Measurements from ENCODE around the gene MPRIP. TPM values are rescaled to one million over a fixed set of nuclear protein-coding genes. Genes with fewer than 3 reads are reported as not detected.
A peak's percentile ranks its signal among the peaks of the same experiment; 100 is the strongest.

MPRIP gene
- total RNA-seq, 2 experiments from 2014 or later: 206 to 209 TPM

DNA sequence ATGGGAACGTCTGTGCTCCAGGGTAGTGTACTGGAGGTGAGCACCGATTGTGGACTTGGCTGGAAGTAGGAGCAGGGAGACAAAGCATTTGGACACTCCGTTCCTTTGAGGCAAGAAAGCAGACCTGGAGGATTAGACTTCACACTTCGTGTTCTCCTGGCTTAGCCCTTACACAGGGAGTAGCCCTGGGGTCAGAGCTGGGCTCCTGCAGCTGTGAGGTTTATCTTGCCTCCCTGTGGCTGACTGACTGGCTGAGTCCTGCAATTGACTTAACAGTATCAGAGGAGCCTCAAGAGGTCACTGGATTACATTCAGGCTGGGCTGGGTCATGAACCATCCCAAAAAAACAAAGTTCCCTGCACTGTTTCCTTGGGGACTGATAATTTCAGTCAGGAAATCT is 37.1 kb downstream of the MPRIP start:
- CTCF ChIA-PET: no interaction called here
- H3K27me3 Mint-ChIP-seq: no peaks in the 10 kb centered on the region
- peaks cover 5% of the 10 kb centered on the region for H3K36me3 Mint-ChIP-seq
- no peak for ATAC-seq
- H3K4me3 Mint-ChIP-seq: no peak overlapping the region
- H3K9me3 Mint-ChIP-seq (ENCODE audit: low read depth): no peaks in the 10 kb centered on the region
- DNase-seq: no peak
- H3K27ac Mint-ChIP-seq: no peak overlapping the region
- H3K4me1 Mint-ChIP-seq: peaks cover 10% of the 10 kb centered on the region

DNA sequence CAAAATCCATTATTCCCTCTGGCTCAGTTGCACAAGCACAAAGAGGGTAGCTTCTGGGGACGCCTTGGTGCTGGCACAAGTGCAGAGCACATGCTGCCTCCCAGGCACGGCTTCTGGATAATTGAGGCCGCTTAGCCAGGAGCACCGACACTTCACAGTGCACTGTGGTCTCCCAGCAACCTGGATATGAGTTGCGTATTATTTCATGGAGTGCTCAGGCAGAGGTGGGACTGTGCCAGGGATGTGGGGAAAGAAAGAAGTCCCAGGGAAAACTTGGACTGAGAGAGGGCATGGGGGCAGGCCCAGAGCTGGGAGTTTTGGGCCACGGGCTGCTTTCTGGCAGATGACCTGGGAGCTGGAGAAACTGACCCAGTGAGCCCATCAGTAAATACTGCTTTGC is 37.5 kb downstream of the MPRIP start:
- no peaks in the 10 kb centered on the region for H3K27me3 Mint-ChIP-seq
- CTCF ChIA-PET: no interaction called here

DNA sequence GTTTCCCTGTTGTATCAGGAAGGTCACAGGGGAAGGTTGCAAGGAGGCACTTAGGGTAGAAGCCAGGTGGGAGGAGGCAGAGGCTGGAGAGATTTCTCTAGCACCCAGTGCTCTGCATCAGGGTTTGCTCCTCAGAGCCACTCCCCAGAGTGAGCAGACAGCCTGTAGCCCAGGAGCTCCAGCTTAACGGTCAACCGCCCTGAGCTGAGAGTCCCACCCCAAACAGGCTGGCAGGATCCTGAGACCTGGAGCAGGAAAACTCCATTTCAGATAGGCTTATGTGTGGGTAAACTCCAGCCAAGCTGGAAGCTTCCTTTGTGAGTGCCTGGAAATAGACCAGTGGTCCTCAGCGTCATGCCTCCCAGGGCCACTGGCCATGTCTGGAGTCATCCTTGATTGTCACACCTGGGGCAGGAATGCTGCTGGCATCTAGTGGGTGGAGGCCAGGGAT is 37.9 kb downstream of the MPRIP start:
- H3K4me3 Mint-ChIP-seq: no peak overlapping the region
- ATAC-seq (no peak), DNase-seq (no peak)
- H3K27ac Mint-ChIP-seq: no peak overlapping the region
- H3K27me3 Mint-ChIP-seq: no peaks in the 10 kb centered on the region
- CTCF ChIA-PET: no interaction called here
- no peaks in the 10 kb centered on the region for H3K9me3 Mint-ChIP-seq (ENCODE audit: low read depth)
- H3K36me3 Mint-ChIP-seq: peaks cover 5% of the 10 kb centered on the region
- peaks cover 6% of the 10 kb centered on the region for H3K4me1 Mint-ChIP-seq

More for the DNA sequence above, 37.5 kb downstream of the MPRIP start:
- DNase-seq (no peak), ATAC-seq (no peak)
- Mint-ChIP-seq H3K9me3 (ENCODE audit: low read depth) (no peaks in the 10 kb centered on the region), H3K27ac (no peak overlapping the region), H3K4me1 (peaks cover 6% of the 10 kb centered on the region), H3K4me3 (no peak overlapping the region), H3K36me3 (peaks cover 5% of the 10 kb centered on the region)

DNA sequence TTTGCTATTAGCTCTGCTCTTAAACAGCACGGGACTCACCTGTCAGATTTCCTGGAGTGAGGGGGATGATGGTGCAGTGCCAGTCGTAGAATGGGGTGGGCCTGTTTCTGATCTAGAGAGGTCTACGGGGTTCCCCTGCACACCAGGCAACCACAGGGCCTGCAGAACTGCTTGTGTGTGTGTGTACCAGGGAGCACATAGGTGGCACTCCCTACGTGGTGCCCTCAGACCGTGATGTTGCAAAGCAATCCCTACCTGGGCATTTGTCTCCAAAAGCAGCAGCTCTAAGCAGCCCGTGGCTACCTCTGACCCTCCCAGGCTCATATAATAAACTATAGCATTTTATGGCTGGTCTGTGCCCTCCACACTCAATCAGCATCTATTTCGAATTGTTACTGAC is 38.5 kb downstream of the MPRIP start:
- Mint-ChIP-seq H3K27ac (no peak overlapping the region), H3K36me3 (peaks cover 5% of the 10 kb centered on the region), H3K27me3 (no peaks in the 10 kb centered on the region), H3K9me3 (ENCODE audit: low read depth) (no peaks in the 10 kb centered on the region), H3K4me1 (no peaks in the 10 kb centered on the region), H3K4me3 (no peak overlapping the region)
- ATAC-seq (no peak), DNase-seq (no peak)
- CTCF ChIA-PET: no interaction called here

DNA sequence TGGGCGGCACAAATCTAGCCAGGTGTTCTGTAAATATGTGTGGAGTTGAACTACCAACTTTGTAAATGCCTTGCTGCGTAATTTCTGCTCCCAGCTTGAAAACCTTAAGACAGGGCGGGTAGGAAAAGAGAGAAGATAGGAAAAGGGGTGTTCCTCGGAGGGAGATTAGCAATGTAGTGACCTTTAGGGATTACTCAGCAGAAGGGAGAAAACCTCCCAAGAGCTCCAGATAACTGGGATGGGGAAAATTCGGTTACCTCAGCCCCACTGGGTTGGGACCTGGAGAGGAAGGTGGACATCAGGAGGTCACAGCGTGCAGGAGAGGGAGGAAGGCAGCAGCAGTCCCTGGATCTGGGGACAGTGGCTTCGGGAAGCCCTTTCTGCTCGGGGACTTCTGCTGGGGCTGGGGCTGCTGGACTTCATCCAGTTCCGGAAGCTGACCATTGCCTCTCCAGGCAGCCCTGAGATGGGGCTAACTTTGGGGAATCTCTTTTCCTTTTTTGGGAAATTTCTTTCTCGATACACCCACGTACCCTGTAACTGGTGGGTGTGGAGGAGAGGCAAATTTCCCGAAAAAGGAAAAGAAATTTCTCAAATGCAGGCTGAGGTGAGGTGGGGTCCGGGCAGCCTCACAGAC is 39.2 kb downstream of the MPRIP start:
- Mint-ChIP-seq H3K9me3 (ENCODE audit: low read depth) (no peaks in the 10 kb centered on the region), H3K36me3 (peaks cover 5% of the 10 kb centered on the region), H3K4me3 (no peak overlapping the region), H3K4me1 (no peaks in the 10 kb centered on the region), H3K27ac (no peak overlapping the region), H3K27me3 (no peaks in the 10 kb centered on the region)
- DNase-seq (no peak), ATAC-seq (no peak)
- CTCF ChIA-PET: no interaction called here

DNA sequence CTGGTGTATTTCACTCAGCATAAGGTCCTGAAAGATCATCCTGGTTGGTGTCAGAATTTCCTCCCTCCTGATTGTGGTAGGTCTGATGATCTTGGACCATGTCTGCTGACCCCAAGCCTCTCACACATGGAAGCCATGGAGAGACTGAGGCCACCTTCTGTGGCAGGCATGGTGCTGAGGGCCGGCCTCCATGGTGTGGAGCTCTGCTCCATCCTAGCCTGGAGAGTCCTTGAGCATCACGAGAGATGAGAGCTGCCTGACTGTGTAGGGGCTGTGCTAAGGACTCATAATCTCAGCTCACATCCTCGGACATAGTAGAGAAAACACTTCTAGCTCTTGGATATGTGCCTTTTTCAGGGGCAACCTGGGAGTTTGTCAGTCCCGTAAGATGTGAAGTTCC is 40.6 kb downstream of the MPRIP start:
- CTCF ChIA-PET: no interaction called here

DNA sequence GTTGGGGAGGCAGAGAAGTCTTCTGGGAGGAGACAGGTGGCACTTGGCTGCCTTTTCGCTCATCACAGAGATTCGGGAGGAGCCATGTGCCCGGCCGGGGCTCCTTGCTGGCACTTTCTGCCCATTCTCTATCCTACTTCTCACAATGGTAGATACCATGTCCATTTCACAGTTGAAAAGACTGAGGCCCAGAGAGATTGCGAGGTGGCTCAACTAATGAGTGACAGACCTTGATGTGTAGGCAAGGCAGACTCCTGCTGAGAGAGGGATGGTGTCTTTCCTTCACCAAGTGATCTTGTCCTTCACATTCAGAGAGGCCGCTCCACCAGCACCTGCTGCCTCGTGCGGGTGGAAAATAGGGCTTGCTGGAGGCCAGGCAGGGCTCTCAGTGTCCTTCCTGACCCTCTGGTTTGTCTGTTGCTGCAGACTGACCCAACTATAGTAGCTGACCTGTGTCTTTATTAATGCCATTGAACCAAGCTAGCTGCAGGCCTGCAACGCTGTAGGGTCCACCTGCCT is 42.1 kb downstream of the MPRIP start:
- DNase-seq: no peak
- no peaks in the 10 kb centered on the region for H3K27me3 Mint-ChIP-seq
- H3K9me3 Mint-ChIP-seq (ENCODE audit: low read depth): no peaks in the 10 kb centered on the region
- H3K36me3 Mint-ChIP-seq: peaks cover 5% of the 10 kb centered on the region
- peak overlapping the region; percentile 16 for H3K27ac Mint-ChIP-seq
- CTCF ChIA-PET: no interaction called here
- no peak for ATAC-seq
- H3K4me1 Mint-ChIP-seq: peaks cover 20% of the 10 kb centered on the region
- no peak overlapping the region for H3K4me3 Mint-ChIP-seq

More for the DNA sequence above, 40.6 kb downstream of the MPRIP start:
- no peak overlapping the region for H3K4me3 Mint-ChIP-seq
- H3K27me3 Mint-ChIP-seq: no peaks in the 10 kb centered on the region
- H3K9me3 Mint-ChIP-seq (ENCODE audit: low read depth): no peaks in the 10 kb centered on the region
- no peak for DNase-seq
- no peak for ATAC-seq
- H3K4me1 Mint-ChIP-seq: peaks cover 5% of the 10 kb centered on the region
- H3K27ac Mint-ChIP-seq: no peak overlapping the region
- H3K36me3 Mint-ChIP-seq: peaks cover 5% of the 10 kb centered on the region

DNA sequence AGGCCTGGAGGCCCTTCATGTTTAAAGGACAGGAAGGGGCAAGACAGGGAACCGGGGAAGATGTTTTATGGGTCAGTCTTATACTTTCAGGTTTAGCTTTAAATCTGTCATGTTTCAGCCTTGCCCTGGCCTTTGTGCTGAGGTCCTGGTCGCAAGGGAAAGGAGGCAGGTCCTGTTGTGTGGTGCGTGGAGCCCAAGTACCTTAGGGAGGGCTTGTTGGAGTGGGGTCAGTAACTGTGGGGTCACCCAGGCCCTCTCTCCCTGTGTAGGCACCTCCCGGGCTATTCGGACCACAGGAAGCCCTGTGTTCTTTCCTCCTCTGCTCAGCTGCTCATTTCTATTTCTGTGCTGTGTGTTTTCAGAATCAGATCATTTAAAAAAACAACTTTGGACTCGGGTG is 42.7 kb downstream of the MPRIP start:
- H3K9me3 Mint-ChIP-seq (ENCODE audit: low read depth): no peaks in the 10 kb centered on the region
- CTCF ChIA-PET: no interaction called here
- no peak for DNase-seq

DNA sequence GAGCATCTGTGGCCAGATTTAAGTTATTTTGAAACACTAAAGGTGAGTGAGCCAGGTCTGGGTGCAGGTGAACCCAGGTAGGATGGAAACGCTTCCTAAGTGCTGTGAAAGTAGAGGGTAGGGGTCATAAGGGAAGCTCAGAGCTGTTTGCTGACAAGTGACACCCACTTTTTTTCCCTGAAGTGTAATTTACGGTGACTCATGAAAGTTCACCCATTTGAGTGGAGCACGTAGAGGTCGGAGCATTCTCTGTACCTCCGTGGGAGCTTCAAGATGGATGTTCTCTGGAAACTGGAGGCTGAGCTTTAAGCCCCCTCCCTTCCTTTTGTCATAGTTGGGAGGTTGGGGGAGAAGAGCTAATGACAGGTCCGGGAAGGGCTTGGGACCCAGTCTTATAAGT is 44.3 kb downstream of the MPRIP start:
- no peak overlapping the region for H3K27ac Mint-ChIP-seq
- CTCF ChIA-PET: interaction anchor here (1.1 kb wide), 1 partner anchor 10 kb away, joined by 4 read pairs; no protein-coding TSS in a partner anchor
- no peaks in the 10 kb centered on the region for H3K9me3 Mint-ChIP-seq (ENCODE audit: low read depth)
- ATAC-seq (no peak), DNase-seq (no peak)
- H3K27me3 Mint-ChIP-seq: no peaks in the 10 kb centered on the region
- H3K36me3 Mint-ChIP-seq: peaks cover 5% of the 10 kb centered on the region
- H3K4me1 Mint-ChIP-seq: peaks cover 28% of the 10 kb centered on the region
- H3K4me3 Mint-ChIP-seq: no peak overlapping the region

More for the DNA sequence above, 42.7 kb downstream of the MPRIP start:
- Mint-ChIP-seq H3K27ac (no peak overlapping the region), H3K4me1 (peaks cover 24% of the 10 kb centered on the region), H3K4me3 (no peak overlapping the region), H3K27me3 (no peaks in the 10 kb centered on the region), H3K36me3 (peaks cover 5% of the 10 kb centered on the region)
- no peak for ATAC-seq

DNA sequence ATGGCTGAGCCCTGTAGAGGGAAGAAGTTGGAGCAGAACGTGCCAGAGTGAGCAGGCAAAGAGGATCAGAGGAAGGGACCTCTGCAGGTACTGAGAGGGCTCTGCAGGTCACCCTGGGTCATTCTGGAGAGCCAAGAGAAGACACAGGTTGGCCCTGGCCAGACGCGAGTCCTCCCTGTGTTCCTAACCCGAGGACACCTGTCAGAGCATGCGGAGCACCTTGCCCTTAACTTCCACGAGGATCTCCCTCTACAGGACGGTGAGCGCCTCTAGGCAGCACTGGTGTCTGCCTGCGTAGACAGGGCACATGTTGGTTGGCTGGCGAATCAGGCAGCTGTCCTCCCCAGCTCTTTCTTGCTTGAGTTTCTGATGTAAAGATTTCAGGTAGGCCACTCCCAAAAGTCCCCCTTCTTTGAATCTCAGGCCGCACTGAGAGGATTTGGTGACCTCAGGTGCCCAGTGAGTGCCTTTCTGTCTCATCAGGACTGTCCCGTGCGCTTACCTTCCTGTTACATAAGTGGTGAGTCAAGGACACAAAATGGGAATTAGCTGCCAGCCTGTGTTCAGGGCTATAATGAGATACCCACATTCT is 45.3 kb downstream of the MPRIP start:
- no peaks in the 10 kb centered on the region for H3K27me3 Mint-ChIP-seq
- H3K4me1 Mint-ChIP-seq: peaks cover 28% of the 10 kb centered on the region
- CTCF ChIA-PET: interaction anchor here (1.1 kb wide), 2 partner anchors 11 to 225 kb away, joined by 3 to 4 read pairs; no protein-coding TSS in a partner anchor
- no peak overlapping the region for H3K27ac Mint-ChIP-seq
- DNase-seq (no peak), ATAC-seq (no peak)
- H3K4me3 Mint-ChIP-seq: no peak overlapping the region
- no peaks in the 10 kb centered on the region for H3K9me3 Mint-ChIP-seq (ENCODE audit: low read depth)
- H3K36me3 Mint-ChIP-seq: peaks cover 5% of the 10 kb centered on the region

DNA sequence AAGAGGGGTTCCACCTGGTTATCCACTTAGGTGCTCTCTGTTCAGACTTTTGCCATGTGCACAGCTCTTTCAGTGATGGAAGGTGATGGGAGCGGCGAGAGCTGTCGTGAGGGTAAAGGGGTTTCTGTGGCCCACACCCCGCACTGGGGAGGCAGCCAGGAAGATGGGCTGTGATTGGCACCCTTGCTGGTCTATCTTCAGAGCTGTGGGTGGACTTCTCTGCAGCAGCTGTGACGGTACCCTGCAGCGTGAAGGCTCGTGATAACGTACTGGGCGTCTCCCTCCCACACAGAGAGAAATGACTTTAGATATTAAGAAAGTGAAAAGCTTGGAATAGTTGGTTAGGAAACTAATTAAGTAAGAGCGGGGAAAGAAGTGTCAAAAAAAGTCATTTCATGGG is 45.8 kb downstream of the MPRIP start:
- peaks cover 28% of the 10 kb centered on the region for H3K4me1 Mint-ChIP-seq
- ATAC-seq (no peak), DNase-seq (no peak)
- no peaks in the 10 kb centered on the region for H3K27me3 Mint-ChIP-seq
- CTCF ChIA-PET: interaction anchor here (1.1 kb wide), 1 partner anchor 225 kb away, joined by 3 read pairs; no protein-coding TSS in a partner anchor
- H3K9me3 Mint-ChIP-seq (ENCODE audit: low read depth): no peaks in the 10 kb centered on the region
- H3K4me3 Mint-ChIP-seq: no peak overlapping the region
- peaks cover 5% of the 10 kb centered on the region for H3K36me3 Mint-ChIP-seq
- no peak overlapping the region for H3K27ac Mint-ChIP-seq

DNA sequence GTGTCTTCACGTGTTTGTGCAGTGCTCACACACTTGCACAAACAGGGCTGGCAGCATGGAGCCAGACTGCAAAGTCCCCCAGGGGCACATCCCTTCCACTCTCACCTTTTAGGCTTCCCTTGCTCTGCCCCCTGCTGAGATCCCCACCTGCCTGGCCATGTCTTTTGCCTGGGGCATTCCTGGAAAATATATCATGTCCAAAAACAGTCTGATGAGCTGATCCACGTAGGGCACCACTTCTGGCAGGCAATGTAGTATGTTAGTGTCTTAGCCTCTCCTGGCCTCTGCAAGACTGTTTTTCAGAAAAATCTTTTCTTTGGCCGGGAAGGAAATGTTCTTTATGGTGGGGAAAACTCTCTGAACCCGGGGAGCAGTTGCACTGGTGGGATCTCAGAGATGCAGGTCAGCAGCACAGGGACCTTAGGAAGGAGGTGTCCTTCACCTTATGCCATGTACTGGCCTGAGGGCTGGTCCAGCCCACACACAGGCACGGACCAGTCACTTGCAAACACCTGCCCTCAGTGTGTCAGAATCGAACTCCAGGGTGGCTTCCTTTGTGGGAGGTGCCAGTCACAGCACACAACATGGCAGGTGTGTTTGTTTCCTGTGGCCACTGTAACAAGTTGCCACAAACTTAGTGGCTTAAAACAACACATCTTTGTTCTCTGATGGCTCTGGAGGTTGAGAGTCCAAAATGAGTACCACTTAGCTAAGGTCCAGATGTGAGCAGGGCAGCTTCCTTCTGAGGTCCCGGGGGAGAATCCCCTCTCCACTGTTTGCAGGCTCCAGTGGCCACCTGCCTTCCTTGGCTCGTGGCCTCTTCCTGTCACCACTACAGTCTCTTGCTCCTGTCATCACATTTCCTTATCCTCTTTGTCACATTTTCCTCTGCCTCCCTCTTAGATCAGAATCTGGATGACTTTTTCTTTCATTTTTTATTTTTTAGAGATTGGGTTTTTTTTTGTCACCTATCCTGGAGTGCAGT is 46.6 kb downstream of the MPRIP start:
- Mint-ChIP-seq H3K4me1 (peaks cover 29% of the 10 kb centered on the region), H3K9me3 (ENCODE audit: low read depth) (no peaks in the 10 kb centered on the region), H3K27me3 (no peaks in the 10 kb centered on the region), H3K27ac (peak overlapping the region; percentile 29), H3K4me3 (no peak overlapping the region), H3K36me3 (peaks cover 5% of the 10 kb centered on the region)
- peak; percentile 55 for DNase-seq
- ATAC-seq: peak; percentile 47
- CTCF ChIA-PET: interaction anchor here (1.1 to 1.6 kb wide), 2 partner anchors 111 to 224 kb away, joined by 3 read pairs; no protein-coding TSS in a partner anchor

Data from activated CD8-positive, alpha-beta memory T cell treated with anti-CD3 and anti-CD28 coated beads, Interleukin-2, amount 10 ng/mL, durations not matched to agents 7 days and 5 days (primary cell).